GM13976 (cell line): ENCODE measurements around the gene GCN1.

Experiments
- DNase-seq: peaks from one replicate; pipeline ENCODE4 v3.0.0; 2012; ENCODE audit warnings: low spot score
- CTCF ChIP-seq: IDR thresholded peaks from 2 replicates; pipeline ENCODE4 v1.5.1; 2012; ENCODE audit warnings: borderline replicate concordance, mild to moderate bottlenecking; ENCODE audit not compliant: insufficient read depth; ENCODE audit errors: extremely low read depth, missing control alignments, control extremely low read depth
- in situ Hi-C: fragments of 300-500 bp; cut with MboI; formaldehyde crosslinking; loops from one replicate; pipeline ENCODE4 v1.12.0; 2022; ENCODE audit warnings: low sequenced_read_pairs, mixed read lengths, inconsistent platforms; ENCODE audit not compliant: unreplicated experiment

Gene GCN1

GRCh38 chr12:120126635-120127005, 67.9 kb downstream of the GCN1 start:
- no peak for DNase-seq
- in situ Hi-C loops: no loop called here
- TF ChIP-seq CTCF: no peak

GRCh38 chr12:120125792-120126634, 68.5 kb downstream of the GCN1 start:
- in situ Hi-C loops: no loop called here
- TF ChIP-seq CTCF: no peak
- DNase-seq: no peak

GRCh38 chr12:120125029-120125428, 69.5 kb downstream of the GCN1 start:
- no peak for TF ChIP-seq CTCF
- DNase-seq: no peak
- in situ Hi-C loops: no loop called here

- DNase-seq: peak; percentile 59
- no peak for TF ChIP-seq CTCF
- in situ Hi-C loops: no loop called here
These were observed 72.7 kb downstream of the GCN1 start for GRCh38 chr12:120121766-120122293.

GRCh38 chr12:120121343-120121742, 73.2 kb downstream of the GCN1 start:
- in situ Hi-C loops: no loop called here

More at GRCh38 chr12:120121343-120121742, 73.2 kb downstream of the GCN1 start:
- no peak for TF ChIP-seq CTCF
- DNase-seq: no peak
